GM23248 (cell line): Measurements from ENCODE around the gene PGS1.

Experiments used
- EZH2 ChIP-seq: fragments of 200-600 bp; sonication (generic); IDR thresholded peaks from 2 replicates; pipeline ENCODE4 v1.6.1; 2018; ENCODE audit warnings: antibody characterized with exemption, mild to moderate bottlenecking; ENCODE audit not compliant: insufficient read depth, poor library complexity, severe bottlenecking
- EZH2phosphoT487 ChIP-seq: fragments of 200-600 bp; sonication (generic); IDR thresholded peaks from 2 replicates; pipeline ENCODE4 v1.6.1; 2018; ENCODE audit warnings: antibody characterized with exemption, moderate library complexity, mild to moderate bottlenecking, low read depth; ENCODE audit not compliant: insufficient read depth

DNA sequence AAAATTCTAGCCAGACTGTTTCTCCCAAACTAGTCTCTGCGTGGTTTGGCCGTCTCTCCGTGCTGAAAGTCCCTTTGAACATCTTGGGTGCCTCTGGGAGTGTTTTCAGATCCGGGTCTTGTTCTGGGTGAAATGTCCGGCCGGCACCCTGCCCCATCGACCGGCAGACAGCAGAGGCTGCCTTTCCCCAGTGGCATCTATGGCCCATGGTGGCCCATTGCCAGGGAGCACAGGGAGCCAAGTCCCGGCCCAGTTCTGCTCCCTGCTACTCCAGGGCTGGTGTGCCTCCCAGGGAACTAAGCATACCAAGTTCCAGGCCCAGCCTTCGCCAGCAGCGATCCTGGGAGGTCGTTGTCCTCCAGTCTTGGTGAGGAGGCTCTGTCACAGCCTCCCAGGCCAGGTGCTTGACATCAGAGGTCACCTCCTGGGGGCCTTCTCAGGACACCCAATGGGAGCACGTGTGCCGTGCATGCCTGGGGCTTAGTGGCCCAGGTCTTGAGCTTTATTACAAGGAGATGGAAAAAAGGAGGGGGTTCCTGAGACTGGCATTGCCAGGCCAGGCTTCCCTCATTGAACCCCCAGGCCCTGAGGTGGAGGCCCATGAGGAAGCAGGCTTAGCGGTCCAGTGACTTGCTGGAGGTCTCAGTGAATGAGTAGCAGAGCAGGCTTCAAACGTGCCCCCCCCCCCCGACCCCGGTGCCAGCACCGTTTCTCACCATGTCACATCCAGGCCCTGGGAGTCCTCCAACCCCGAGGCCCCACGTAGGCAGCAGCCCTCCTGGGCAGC, 54.0 kb downstream of the PGS1 start:
- no peak for TF ChIP-seq EZH2
- no peak for TF ChIP-seq EZH2phosphoT487
